OCI-LY1 (cell line): ENCODE data around the gene BBX.

Source experiments
- EZH2 ChIP-seq: fragments of 200-600 bp; sonication (generic), shearing (Covaris generic); IDR thresholded peaks from 2 replicates; pipeline ENCODE4 v1.8.0; 2017; ENCODE audit warnings: borderline replicate concordance, mixed run types, mild to moderate bottlenecking, antibody characterized with exemption, low read length, moderate library complexity, mixed read lengths
- TF ChIP-seq, protein P1 (sequence below): fragments of 200-600 bp; sonication (generic), shearing (Covaris generic); IDR thresholded peaks from 2 replicates; pipeline ENCODE4 v1.5.1; 2017; ENCODE audit warnings: mild to moderate bottlenecking, antibody characterized with exemption, low read length, moderate library complexity, mixed read lengths

DNA sequence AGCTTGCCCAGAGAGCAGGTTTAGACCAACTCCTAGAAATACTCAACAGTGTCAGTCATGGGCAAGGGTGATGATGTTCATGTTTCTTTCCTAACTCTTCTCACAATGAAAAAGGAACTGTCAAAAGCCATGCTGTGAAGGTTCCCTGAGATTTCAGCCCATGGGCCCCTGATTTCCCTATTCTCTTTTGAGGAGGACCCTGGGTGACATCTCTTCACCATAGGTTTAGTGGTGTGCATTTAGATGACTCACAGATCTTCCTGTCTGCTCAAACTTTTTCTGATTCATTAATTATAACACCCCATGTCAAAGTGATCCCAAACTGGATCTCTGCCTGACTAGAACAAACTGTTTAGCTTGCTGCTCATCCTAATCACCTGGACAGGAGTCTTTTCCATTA, 108.0 kb downstream of the BBX start:
- no peak for TF ChIP-seq EZH2
- TF ChIP-seq, protein P1, sequence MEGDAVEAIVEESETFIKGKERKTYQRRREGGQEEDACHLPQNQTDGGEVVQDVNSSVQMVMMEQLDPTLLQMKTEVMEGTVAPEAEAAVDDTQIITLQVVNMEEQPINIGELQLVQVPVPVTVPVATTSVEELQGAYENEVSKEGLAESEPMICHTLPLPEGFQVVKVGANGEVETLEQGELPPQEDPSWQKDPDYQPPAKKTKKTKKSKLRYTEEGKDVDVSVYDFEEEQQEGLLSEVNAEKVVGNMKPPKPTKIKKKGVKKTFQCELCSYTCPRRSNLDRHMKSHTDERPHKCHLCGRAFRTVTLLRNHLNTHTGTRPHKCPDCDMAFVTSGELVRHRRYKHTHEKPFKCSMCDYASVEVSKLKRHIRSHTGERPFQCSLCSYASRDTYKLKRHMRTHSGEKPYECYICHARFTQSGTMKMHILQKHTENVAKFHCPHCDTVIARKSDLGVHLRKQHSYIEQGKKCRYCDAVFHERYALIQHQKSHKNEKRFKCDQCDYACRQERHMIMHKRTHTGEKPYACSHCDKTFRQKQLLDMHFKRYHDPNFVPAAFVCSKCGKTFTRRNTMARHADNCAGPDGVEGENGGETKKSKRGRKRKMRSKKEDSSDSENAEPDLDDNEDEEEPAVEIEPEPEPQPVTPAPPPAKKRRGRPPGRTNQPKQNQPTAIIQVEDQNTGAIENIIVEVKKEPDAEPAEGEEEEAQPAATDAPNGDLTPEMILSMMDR: no peak
